RPMI7951 (cell line): ENCODE data around the gene GAMT. TPM values are rescaled to one million over a fixed set of nuclear protein-coding genes. Genes with fewer than 3 reads are reported as not detected.

ENCODE experiments used
- DNase-seq: peaks from one replicate; pipeline ENCODE4 v3.0.0-alpha.2; 2012; ENCODE audit warnings: low read depth
- total RNA-seq: library from RNA; depleted of rRNA; stranded (reverse); fragments of >200 nt; shearing (Covaris generic); gene quantifications from 2 replicates; pipeline ENCODE4 v1.2.3, GENCODE V29; 2014

Gene GAMT
- total RNA-seq, 1 experiment from 2014 or later: 15.3 TPM

DNA sequence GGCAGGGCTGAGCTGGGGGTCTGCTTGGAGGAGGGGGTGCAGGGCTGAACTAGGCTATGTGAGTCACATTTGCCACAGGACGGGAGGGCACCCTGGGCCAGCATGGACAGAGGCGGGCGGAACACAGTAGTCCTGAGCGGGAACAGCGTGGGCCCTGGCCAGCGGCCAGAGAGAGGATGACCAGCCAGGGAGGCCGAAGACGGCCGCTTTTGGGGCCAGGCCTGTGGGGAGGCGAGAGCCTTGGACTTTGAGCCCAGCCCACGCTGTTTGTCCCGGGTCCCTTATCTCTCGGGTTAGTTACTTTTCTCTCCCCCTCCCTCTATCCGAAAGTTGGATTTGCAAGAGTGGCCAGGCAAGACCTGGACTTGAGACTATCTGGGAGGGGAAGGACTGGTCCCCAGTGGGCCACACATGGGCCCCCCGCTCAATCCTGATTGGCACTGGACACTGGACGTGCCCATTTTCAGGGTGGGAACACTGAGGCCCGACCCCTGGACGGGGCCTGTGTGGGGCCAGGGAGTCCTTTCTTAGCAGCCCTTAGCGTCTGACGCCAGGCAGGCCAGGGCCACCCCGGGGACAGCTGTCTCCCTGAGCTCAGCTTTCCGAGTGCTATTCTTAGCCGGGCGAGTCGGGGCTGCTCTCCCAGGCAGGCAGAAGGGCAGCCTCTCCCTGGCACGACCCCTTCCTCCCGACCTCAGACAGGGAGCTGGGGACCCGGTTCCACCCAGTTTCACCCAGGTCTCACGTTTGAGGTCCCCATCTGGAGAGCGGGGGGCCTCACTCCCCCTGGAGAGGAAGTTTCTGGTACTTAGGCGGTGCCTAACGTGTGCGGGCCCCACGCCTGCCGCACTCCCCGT, 833 bp downstream of the GAMT start:
- DNase-seq: no peak

DNA sequence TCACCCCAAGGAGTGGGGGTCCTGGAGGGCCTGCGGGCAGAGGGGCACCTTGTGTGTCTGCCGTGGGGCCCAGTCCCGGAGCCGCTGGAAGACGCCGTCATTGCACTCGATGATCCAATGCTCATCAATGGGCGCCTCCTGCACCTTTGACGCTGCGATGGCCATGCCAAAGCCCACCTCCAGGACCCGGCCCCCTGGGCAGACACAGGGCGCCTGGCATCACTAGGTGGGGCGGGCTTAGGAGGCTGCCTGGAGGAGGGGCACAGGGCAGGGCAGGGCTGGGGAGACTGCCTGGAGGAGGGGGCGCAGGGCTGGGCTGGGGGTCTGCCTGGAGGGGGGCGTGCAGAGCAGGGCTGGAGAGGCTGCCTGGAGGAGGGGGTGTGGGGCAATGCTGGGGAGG, 1.6 kb downstream of the GAMT start:
- no peak for DNase-seq

DNA sequence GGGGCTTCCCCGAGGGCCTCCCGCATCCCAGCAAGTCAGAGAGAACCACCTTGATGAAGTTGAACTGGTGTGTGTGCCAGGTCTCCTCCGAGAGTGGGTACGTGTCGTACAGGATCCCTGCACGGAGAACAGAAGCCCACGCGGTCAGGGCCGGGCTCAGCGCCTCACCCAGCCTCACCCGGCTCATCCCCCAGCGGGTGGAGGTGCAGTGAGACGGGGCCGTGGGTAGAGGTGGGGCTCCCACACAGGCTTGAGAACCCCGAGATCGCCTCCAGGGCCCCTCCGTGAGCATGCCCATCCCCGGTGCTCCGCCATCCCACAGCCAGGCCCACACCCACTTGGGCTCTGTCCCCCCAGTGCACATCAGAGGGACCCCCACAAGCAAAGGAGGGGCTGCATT, 2.3 kb downstream of the GAMT start:
- no peak for DNase-seq

DNA sequence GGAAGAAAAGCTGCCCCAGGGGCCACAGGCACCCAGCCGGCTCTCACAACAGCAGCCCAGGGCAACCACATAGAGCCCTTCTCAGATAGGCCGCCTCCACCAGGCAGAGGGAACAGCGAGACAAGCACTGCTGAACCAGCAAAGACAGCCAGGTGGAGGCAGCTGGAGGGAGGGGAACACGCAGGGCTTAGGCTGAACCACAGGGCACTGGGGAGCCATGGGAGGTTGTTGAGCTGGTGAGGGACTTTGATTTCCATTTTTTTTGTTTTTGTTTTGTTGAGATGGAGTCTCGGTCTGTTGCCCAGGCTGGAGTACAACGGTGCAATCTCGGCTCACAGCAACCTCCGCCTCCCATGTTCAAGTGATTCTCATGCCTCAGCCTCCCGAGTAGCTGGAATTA, 3.5 kb downstream of the GAMT start:
- DNase-seq: no peak

DNA sequence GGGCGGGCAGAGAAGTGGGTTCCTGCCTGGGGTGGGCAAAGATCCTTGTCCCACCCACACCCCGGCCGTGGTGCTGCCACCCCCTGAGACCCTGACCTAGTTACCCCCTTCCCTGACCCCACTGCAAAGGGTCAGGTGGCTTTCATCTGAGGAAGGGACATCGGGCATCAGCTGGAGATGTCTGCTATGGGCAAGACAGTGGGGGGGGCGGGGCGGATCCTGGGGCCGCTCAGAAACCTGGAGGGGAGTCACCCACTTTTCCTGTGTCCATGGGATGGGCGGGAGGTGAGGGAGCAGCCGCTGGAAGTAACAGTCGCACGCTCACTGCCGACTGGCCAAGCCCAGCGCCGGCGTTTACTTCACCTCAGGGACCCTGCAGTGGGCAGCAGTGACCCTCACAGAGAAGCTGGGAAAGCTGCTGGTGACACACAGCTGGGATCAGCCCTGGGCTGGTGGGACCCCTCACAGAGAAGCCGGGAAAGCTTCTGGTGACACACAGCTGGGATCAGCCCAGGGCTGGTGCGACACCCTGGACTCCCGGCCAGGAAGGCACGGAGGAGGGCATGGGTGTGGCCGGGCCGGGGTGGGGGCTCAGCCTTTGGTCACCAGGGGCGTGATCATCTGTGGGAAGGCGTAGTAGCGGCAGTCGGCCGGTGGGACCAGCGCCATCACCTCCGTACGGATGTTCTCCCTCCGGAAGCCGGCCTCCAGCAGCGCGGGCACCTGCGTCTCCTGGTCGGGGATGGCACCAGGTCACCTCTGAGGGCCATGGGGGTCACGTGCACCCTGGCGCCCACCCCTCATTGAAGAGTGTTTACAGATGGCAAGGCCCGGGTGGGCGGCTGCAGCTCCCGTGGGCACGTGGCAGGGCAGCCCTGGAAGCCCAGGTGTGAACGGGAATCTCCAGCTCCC, 4.3 kb downstream of the GAMT start:
- no peak for DNase-seq

DNA sequence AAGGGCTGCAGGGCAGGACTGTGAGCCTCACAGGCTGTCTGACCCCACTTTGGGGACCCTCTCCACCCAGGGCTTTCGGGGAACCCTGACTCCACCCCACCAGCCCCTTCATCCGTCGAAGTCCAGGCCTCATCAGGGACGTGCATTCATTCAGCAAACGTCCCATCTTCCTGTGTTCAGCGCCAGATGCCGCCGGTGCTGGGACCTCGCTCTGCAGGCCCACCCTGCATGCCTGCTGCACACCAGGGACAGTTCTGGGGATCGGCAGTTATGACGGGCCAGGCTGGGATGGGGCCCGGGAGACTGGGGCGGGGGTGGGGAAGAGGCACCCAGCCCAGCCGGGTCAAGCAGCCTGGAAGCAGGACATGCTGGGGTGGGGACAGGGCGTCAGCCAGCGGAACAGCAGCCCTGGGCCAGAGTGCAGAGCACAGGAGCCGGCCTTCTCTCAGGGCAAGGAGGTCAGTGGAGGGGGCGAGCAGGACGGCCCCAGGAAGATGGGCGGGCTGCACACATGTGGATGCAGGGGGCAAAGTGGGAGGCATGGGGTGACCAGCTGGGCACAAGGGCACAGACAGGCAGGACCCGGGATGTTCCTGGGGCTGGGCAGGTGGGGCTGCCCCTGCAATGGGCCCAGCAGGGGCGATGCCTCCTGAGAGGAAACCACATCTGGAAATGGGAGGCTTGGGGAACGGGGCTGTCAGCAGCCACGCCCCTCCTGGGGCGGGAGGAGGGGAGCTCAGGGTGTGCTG, 5.1 kb downstream of the GAMT start:
- no peak for DNase-seq

DNA sequence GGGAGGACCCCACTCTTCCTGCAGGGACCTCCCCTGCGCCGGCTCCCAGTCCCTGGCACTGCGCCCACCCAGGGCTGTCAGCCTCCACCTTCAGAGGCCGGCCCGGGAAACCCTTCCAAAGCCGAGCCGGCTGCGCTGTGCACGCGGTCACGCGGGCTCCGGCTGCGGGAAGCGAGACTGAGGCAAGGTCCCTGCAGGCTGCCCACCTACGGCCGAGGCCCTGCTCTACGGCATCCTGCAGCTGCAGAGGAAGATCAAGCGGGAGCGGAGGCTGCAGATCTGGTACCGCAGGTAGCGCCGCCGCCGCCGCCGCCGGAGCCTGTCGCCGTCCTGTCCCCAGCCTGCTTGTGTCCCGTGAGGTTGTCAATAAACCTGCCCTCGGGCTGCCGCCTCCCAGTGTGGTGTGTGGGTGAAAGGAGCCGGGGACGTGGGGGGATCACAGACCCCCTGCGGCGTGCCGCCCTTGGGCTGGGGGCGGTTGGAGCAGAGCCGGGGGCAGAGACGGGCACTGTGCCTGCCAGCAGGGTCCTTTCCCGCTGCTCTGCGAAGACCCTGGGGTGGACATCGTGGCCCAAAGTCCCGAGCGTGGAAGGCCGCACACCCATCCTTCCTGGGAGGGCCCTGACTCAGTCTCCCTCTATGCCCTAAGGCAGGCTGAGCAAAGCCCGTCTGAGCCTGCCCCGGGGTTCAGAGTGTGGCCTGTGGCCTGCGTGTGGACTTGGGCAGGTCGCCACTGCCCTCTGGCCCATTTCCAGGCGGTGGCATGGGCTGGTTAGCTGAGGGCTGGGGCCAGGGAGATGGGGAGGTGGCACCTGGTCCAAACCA, 5.9 kb downstream of the GAMT start:
- DNase-seq: no peak

DNA sequence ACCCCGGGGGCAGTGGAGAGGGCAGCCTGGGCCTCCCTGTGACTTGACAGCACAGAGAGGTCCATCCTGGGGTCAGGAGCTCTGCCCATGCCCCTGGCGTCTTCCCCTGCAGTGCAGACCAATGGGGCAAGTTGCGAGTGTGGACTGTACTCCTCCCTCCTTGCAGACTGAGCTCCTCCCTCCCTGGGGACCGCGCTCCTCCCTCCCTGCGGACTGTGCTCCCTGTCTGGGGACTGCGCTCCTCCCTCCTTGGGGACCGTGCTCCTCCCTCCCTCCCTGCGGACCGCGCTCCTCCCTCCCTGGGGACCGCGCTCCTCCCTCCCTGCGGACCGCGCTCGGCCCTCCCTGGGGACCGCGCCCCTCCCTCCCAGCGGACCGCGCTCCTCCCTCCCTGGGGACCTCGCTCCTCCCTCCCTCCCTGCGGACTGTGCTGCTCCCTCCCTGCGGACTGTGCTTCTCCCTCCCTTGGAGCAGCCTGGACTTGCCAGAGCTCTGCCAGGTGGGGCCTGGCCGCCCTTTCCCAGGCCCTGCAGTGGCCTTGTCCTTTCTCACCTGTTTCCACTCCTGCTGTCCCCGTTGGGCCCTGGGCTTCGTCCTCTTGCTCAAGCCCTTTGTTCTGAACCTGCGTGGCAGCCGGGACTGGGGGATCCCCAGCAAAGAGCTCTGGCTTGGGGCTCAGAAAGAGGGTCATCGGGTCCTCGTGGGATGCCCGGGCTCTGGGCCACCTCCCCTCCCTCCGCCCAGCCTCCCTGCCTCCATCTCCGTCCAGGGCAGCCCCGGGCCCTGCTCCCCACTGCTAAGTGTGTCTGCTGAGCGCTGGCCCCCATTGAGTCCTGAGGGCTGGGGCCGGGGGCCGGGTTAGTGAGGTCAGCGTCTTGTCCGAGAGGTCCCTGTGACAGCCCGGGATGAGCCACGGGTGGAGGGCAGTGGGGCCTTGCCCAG, 6.8 kb downstream of the GAMT start:
- no peak for DNase-seq

DNA sequence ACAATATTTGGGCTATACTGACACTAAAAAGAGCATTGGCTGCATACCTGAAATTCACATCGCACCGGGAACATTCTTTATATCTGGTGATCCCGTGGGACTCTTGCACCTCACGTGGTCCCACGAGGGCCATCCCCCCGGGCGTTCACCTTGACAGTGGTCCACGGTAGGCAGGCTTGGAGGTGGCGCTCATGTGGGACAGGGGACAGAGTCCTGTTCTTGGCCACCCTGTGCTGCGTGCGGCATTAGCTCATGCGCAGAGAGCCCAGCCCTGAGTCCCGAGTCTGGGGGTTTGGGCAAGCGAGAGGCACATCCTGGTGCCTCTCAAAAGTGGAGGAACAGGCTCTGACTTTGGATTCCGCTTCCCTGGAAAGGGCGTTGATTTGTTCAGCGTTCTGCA, 7.5 kb downstream of the GAMT start:
- DNase-seq: no peak

DNA sequence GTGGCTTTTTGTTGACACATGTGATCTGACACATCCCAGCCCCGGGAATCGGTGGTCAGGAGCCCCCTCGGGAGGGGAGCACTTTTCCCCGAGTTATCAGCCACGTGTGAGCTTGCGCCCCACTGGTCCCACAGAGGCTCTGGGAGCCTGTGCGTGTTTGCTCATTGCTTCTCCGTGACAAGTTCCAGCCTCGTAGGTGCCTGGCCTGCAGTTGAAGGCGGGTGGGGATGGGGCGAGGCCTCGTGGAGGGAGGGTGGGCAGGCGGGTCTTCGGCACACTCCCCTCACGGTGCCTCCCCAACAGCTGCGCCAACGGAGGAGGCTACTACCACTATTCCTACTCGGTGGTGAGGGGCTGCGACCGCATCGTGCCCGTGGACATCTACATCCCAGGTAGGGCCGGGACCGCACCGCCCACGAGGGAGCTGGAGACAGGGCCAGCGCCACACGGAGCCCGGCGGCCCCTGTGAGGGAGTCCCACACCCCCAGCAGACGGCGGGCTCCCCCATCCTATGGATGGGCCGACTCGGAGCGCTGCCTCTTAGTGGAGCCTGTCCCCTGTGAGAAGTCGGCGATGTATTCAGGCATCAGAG, 8.3 kb downstream of the GAMT start:
- DNase-seq: no peak

DNA sequence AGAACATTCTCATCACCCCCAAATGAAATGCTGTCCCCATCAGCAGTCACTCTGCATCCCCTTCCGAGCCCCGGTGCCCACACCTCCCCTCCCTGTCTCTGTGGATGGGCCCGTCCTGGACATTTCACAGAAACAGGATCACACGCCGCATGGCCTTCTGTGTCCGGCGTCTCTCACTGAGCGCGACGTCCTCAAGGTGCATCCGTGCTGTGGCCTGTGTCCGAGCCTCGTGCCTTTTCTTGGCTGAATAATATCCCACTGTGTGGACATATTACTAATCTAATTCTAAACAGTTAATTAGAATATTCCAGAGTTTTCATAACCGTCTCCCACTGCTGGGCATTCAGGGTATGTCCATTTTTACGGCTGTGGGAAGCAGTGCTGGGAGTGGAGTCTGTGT, 8.9 kb downstream of the GAMT start:
- DNase-seq: no peak

DNA sequence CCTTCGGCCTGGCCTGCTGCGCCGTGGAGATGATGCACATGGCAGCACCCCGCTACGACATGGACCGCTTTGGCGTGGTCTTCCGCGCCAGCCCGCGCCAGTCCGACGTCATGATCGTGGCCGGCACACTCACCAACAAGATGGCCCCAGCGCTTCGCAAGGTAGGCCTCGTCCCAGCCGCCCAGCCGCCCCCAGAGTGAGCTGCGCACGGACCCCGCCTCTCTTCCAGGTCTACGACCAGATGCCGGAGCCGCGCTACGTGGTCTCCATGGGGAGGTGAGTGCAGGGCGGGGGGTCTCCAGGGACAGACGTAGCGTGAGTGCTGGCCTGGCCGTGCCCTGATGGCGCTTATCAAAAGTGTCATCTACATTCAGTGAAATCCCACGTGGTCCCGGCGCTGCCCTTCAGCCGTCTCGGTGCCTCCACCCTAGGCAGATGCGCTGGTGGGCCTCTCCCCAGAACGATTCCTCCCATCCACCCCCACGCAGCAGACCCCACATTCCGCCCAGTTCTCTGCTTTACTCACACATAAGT, 10.4 kb downstream of the GAMT start:
- DNase-seq: no peak

DNA sequence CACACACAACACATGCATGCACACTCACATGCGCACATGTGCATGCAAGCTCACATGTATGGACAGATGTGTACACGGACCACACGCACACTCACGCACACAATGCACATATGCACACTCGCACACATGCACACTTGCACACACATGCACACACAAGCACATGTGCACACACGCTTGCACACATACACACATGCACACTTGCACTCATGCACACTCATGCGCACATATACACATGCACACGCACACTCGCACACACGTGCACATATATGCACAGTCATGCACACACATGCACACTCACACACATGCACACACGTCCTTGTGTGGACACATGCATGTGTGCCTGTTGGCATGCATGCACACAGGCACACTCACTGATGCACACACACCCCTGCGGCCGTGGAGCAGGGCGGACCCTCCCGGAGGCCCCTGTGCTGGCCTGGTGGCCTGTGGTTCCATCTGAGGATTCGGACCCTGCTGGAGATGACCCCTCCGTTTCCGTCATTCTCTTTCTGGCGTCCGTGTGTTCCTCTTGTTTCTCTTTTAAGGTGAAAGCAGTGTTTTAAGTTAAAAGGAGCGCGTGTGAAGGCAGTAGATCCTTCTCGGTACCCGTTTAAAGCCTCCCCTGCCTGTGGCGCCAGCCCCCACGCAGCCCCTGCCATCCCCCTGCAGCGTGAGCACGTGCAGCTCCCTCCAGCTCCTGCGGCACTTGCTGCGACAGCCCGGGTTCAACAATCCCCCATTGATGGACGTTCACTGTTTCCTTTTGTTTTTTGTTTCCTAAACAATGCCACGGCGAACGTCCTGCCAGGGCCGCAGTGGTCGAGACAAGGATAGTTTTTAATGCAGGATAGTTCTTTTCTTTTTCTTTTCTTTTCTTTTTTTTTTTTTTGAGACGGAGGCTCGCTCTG, 12.1 kb downstream of the GAMT start:
- no peak for DNase-seq

DNA sequence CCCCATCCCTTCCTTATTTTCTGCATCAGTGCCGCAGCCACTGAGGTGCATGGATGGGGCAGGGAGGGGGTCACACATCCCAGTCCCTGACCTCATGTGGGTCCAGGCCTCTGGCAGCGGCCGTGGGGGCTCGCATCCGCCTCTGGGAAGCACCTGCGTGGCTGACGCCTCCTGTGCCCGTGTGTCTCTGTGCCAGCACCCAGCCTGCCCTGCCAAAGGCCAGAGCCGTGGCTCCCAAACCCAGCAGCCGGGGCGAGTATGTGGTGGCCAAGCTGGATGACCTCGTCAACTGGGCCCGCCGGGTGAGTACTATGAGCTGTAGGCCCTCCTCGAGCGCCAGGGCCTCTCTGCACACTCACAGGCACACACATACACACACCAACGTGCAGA, 12.7 kb downstream of the GAMT start:
- DNase-seq: no peak

DNA sequence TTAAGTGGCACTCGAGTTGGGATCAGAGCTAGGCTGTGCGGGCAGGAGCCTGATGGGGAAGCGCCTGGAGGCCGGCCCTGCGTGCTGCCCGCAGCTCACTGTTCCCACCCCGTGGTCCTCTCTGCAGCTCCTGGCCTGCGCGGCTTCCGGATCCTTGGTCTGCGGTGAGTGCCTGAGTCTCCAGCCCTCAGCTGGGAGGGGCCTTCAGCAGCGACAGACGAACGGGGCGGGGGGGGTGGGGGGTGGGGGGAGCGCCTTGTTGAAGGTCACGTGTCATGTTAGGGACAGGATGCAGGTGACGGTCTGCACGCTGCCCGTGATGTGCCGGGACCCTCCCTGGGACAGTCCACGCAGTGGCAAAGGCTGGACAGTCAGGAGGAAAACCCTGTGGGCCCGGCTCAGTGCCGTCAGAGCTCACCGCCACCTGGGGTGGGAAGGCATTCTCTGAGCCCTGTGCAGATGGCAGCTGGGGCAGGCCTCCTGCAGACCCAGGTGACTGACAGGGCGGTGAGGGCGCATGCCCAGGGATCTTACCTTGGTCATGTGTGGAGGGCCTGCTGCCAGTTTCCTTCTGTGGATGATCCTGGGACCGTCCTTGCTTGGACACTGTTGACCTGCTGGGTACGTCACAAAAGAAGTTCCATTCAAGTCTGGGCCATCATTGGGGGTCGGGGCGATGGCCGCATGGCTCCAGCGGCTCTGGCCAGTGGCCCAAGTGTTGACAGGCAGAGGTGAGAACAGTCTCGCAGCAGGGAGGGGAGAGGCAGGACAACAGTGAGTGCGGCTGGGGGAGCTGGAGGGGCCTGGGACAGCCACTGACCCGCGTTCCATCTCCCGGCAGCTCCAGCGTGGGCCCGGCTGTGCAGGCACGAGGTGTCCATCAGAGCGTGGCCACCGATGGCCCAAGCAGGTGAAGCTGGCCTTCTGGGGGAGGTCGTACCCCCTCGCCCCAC, 13.4 kb downstream of the GAMT start:
- no peak for DNase-seq

DNA sequence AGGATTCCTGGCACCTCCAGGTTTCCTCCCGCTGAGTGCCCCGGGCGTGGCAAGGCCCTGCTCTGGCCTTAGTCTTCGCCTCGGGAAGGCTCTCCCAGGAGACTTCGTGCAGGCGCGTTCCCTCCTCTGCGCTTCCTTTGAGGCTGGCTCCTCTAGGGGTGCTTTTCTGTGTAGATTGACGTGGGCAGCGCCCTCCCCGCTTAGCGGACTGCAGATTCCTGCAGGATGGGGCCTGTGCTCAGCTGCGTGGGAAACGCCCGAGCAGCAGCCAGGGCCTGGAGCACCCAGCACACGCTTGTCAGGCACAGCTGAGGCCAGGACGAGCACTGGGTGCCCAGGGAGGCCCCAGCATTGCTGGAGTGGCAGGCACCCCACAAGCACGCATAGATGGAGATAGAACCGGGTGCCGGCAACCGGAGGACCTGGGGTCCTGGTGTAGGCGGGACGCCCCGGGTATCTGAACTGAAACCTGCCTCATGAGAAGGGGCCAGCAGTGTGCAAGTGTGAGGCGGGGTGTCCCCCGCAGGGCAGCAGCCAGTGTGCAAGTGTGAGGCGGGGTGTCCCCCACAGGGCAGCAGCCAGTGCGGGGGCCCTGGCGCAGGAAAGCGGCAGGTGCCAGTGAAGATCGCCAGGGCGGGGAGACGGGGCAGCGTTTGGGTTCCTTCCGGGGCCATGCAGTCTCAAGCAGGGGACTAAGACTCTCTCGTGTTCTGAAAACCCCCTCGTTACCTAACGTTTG, 14.2 kb downstream of the GAMT start:
- no peak for DNase-seq

DNA sequence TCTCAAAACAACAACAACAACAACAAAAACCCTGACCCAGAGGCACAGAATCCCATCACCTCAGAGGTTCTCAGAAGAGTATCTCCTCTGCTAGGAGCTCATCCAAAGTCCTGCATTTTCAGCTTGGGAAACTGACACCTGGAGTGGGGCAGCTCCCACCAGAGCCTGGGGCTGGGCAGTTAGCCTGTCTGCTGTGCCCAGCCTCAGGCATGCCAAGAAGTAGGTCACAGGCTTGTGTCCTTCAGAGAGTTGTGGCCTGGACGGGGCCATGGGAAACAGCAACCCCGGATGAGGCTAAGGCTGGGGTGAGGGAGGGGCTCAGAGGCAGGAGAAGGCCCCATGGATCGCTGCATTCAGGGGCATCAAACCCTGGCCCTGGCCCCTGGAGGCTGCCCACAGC, 15.5 kb downstream of the GAMT start:
- no peak for DNase-seq
